CD4-positive, CD25-positive, alpha-beta regulatory T cell (primary cell): ENCODE measurements around the gene RALGAPA1. TPM values are rescaled to one million over a fixed set of nuclear protein-coding genes. Genes with fewer than 3 reads are reported as not detected.

Source experiments
- ATAC-seq, 2 donors: fragments of 150-1000 bp; cut with Tn5 transposase; one replicate each; pipeline ENCODE4 v1.10.0; 2021; ENCODE audit warnings: low read depth in 2 of 2, moderate number of reproducible peaks in 2 of 2, moderate library complexity in 1 of 2
- DNase-seq, 3 donors: peaks; one replicate each; pipeline versions ENCODE4 v3.0.0 to v3.0.0-alpha.2; 2012 to 2022; ENCODE audit warnings: mixed read lengths in 1 of 3
- H3K27ac ChIP-seq: one replicate; pipeline ENCODE4 v1.7.0; 2013; ENCODE audit warnings: mild to moderate bottlenecking, low read length; ENCODE audit not compliant: insufficient read depth, poor library complexity, severe bottlenecking
- H3K27me3 ChIP-seq: one replicate; pipeline ENCODE4 v1.7.0; 2013; ENCODE audit warnings: low read length; ENCODE audit not compliant: control insufficient read depth, insufficient read depth
- H3K36me3 ChIP-seq: one replicate; pipeline ENCODE4 v1.7.0; 2013; ENCODE audit warnings: mild to moderate bottlenecking, low read length, moderate library complexity; ENCODE audit not compliant: control insufficient read depth, insufficient read depth
- H3K4me1 ChIP-seq: 2 replicates; pipeline ENCODE4 v1.7.0; 2013; ENCODE audit warnings: mild to moderate bottlenecking, low read length; ENCODE audit not compliant: insufficient read depth, control insufficient read depth, poor library complexity, severe bottlenecking
- H3K4me3 ChIP-seq: one replicate; pipeline ENCODE4 v1.7.0; 2013; ENCODE audit warnings: low read depth, mild to moderate bottlenecking, low read length, moderate library complexity
- H3K9me3 ChIP-seq, 2 experiments: 1 replicate in 1 of 2; 2 replicates in 1 of 2; pipeline ENCODE4 v1.7.0; 2013; ENCODE audit warnings: low read length in 2 of 2, mild to moderate bottlenecking in 1 of 2, moderate library complexity in 1 of 2; ENCODE audit not compliant: control insufficient read depth in 2 of 2
- H3K27ac Mint-ChIP-seq, 3 donors: one replicate each; pipeline ENCODE4 v1.8.0; 2020 to 2022; ENCODE audit warnings: mild to moderate bottlenecking in 3 of 3, mixed read lengths in 3 of 3, moderate library complexity in 2 of 3
- H3K27me3 Mint-ChIP-seq: one replicate; pipeline ENCODE4 v1.8.0; 2022; ENCODE audit warnings: mild to moderate bottlenecking, mixed read lengths
- H3K36me3 Mint-ChIP-seq: one replicate; pipeline ENCODE4 v1.8.0; 2020; ENCODE audit warnings: mixed read lengths
- H3K4me1 Mint-ChIP-seq, 4 donors: one replicate each; pipeline ENCODE4 v1.8.0; 2020 to 2022; ENCODE audit warnings: mixed read lengths in 4 of 4, mild to moderate bottlenecking in 1 of 4
- H3K4me3 Mint-ChIP-seq, 4 donors: one replicate each; pipeline ENCODE4 v1.8.0; 2020 to 2022; ENCODE audit warnings: mild to moderate bottlenecking in 4 of 4, mixed read lengths in 4 of 4, moderate library complexity in 3 of 4
- H3K9me3 Mint-ChIP-seq, 7 donors: one replicate each; pipeline ENCODE4 v1.8.0; 2020 to 2022; ENCODE audit warnings: mixed read lengths in 7 of 7, mild to moderate bottlenecking in 3 of 7, moderate library complexity in 2 of 7
- polyA plus RNA-seq, 4 donors: library from polyadenylated mRNA; unstranded; fragments of 300-500 nt; fragmentation: Illumina TruSeq; gene quantifications; one replicate each; pipeline ENCODE4 v1.2.3, GENCODE V29; 2021
- total RNA-seq: library from RNA; stranded (reverse); gene quantifications from one replicate; pipeline ENCODE4 v1.2.3, GENCODE V29; 2022

The RALGAPA1 gene
- total and polyA plus RNA-seq, 5 donors from 2014 or later, result 14.0 to 93.6 (median 20.3) TPM

DNA sequence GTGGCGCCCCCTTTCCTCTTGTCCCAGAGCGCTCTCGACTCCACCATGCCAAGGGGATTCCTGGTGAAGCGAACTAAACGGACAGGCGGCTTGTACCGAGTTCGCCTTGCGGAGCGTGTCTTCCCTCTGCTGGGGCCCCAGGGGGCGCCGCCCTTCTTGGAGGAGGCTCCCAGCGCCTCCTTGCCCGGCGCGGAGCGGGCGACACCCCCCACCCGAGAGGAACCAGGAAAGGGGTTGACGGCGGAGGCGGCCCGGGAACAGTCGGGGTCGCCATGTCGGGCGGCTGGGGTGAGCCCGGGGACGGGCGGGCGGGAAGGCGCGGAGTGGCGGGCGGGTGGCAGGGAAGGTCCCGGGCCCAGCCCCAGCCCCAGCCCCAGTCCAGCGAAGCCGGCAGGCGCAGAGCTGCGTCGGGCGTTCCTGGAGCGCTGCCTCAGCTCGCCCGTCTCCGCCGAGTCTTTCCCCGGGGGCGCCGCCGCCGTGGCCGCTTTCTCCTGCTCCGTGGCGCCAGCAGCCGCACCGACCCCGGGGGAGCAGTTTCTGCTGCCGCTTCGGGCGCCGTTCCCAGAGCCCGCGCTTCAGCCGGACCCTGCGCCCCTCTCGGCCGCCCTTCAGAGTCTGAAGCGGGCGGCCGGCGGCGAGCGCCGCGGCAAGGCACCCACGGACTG is 274.8 kb downstream of the RALGAPA1 start:
- peaks cover 6 to 16% (median 9%) of the 10 kb centered on the region in 4 donors for H3K4me1 Mint-ChIP-seq
- no peak for ATAC-seq

DNA sequence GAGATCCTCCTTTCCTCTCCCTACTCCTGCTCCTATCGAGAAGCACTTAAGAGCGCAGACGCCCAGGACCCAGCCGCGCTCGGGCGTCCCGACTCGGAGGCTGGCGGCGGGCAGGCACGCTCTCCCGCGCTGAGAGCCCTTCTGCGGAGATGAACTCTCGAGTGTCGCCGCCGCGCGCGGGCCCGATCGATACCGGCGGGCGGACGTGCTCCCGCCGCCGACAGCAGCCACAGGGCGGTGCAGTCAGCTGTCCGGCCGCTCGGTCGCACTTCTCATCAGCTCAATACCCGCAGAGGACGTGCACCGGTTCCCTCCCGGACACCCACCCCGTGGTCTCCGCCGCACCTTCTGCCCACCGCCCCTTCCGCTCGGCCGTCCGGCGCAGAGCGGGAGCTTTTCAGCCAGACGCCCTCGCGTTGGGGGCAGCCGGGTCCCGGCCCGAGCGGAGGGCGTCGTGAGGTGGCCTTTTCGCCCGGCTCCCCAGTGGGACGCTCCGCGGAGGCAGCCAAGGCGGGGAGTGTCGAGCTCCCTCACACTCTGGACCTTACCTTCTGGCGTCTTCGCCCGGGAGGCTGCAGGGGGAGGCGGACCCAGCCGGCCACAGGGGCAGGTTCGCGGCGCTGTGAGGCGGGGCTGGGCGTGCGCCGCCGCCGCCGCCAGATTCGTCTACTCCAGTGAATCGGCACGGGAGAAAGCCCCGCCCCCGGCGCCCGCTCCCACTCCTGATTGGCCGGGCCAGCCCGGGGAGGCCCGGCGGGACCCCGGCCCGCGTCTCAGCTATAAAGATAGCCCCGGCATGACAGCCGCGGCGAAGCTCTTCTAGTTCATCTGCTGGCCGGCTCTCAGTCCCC is 275.5 kb downstream of the RALGAPA1 start, which contains the start of gene INSM2:
INSM2 (plus strand) TSS at position 808 of the 851 bp plus-strand sequence. CDS start 89 bp downstream, outside the sequence.
- peak within 1 kb of the TSS; percentile 66 for H3K4me3 ChIP-seq
- peak; percentile 48 for ATAC-seq
- Mint-ChIP-seq H3K36me3 (peaks cover 4% of the 10 kb centered on the region), H3K4me3 (peak within 1 kb of the TSS; percentile 80 to 92 (median 86)), H3K27me3 (peaks cover 62% of the 10 kb centered on the region), H3K9me3 (peaks cover 0 to 2% (median 0%) of the 10 kb centered on the region in 7 donors), H3K27ac (no peak within 1 kb of the TSS), H3K4me1 (peaks cover 6 to 16% (median 9%) of the 10 kb centered on the region in 4 donors)
- no peaks in the 10 kb centered on the region for H3K9me3 ChIP-seq
- peaks cover 30% of the 10 kb centered on the region for H3K4me1 ChIP-seq
- no peak within 1 kb of the TSS for H3K27ac ChIP-seq
- no peaks in the 10 kb centered on the region for H3K36me3 ChIP-seq
- DNase-seq, result peak; percentile 30 to 64 (median 38)
- H3K27me3 ChIP-seq, result peaks cover 47% of the 10 kb centered on the region

More for the DNA sequence above, 274.8 kb downstream of the RALGAPA1 start:
- H3K27me3 ChIP-seq, result peaks cover 40% of the 10 kb centered on the region
- H3K27ac Mint-ChIP-seq, result no peak overlapping the region
- H3K36me3 Mint-ChIP-seq, result peaks cover 4% of the 10 kb centered on the region
- H3K4me3 Mint-ChIP-seq, result peak overlapping the region; percentile 52 to 87 (median 73)
- H3K4me1 ChIP-seq, result peaks cover 30% of the 10 kb centered on the region
- H3K4me3 ChIP-seq, result no peak overlapping the region
- peaks cover 56% of the 10 kb centered on the region for H3K27me3 Mint-ChIP-seq
- DNase-seq, result peak in 1 of 3 donors; percentile 10
- no peaks in the 10 kb centered on the region for H3K9me3 ChIP-seq
- peaks cover under 1% of the 10 kb centered on the region for H3K36me3 ChIP-seq
- H3K27ac ChIP-seq, result no peak overlapping the region
- H3K9me3 Mint-ChIP-seq, result peaks cover 0 to 2% (median 0%) of the 10 kb centered on the region in 7 donors

DNA sequence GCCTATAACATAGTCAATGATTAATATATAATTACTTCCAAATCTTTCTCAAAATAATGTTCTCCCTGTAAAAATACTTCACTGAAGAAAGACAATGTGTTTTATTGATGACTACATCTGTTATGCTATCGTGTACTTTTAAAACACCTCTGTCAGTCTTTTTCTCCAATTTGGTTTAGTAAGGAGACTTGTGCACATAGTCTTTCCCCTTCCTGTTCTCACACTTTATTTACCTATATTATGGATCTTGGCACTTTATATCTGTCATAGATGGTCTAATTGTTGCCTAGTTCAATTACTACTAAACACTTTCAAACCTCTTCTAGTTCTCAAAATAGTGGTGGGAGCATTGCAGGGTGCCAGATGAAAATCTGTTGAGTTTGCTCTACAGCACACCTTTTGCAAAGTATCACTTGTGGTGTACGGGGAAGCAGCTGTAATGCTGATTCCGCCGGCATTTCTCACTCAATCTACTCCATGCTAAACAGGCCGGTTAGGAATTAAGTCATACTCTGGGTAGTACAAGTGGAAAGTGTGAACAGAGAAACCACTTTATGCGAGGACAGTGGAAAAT is 276.2 kb downstream of the RALGAPA1 start:
- H3K4me3 ChIP-seq, result peak overlapping the region; percentile 66
- Mint-ChIP-seq H3K4me1 (peaks cover 6 to 16% (median 9%) of the 10 kb centered on the region in 4 donors), H3K27ac (no peak overlapping the region), H3K9me3 (peaks cover 0 to 2% (median 0%) of the 10 kb centered on the region in 7 donors), H3K36me3 (no peaks in the 10 kb centered on the region), H3K4me3 (peak overlapping the region; percentile 44 to 80 (median 74)), H3K27me3 (peaks cover 69% of the 10 kb centered on the region)
- H3K27me3 ChIP-seq, result peaks cover 50% of the 10 kb centered on the region
- no peaks in the 10 kb centered on the region for H3K9me3 ChIP-seq
- no peak overlapping the region for H3K27ac ChIP-seq
- peak in 2 of 3 donors; percentile 7 to 11 for DNase-seq
- no peak for ATAC-seq
- peaks cover 30% of the 10 kb centered on the region for H3K4me1 ChIP-seq
- H3K36me3 ChIP-seq, result no peaks in the 10 kb centered on the region

DNA sequence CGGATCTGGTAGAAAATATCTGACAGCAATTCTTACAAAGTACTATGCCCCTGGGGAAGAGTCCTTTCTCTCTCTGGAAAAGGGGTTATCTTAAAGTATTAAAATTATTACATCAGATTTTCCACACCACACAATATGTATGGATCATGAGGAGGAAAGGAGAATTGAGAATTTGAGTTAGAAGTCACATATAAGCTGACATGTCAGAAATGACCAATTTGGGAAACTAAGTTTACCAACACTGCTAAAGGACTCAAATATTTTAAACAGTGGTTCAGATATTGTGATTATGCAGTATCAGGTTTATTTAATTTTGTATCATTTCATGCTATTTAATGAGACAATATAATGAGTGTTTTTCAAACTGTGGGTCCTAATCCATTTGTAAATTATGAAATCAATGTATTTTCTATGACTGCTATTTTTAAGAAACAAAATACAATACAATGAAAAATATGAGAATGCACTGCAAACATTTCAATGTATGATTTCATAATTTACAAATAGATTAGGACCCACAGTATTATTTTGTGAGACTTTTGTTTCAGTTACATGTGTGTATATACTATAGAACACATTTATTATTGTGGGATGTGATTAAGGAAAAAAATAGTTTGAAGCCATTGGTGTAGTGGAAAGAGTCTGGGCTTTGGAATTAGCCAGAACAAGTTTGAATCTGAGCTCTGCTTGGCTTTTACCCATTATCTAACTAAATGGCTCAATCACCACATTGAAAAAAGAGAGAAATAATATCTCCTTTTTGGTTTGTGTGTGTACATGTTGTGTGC is 276.9 kb downstream of the RALGAPA1 start:
- Mint-ChIP-seq H3K4me3 (peak overlapping the region in 2 of 4 donors; percentile 53 to 89), H3K27me3 (peaks cover 75% of the 10 kb centered on the region)
- H3K27me3 ChIP-seq, result peaks cover 50% of the 10 kb centered on the region

DNA sequence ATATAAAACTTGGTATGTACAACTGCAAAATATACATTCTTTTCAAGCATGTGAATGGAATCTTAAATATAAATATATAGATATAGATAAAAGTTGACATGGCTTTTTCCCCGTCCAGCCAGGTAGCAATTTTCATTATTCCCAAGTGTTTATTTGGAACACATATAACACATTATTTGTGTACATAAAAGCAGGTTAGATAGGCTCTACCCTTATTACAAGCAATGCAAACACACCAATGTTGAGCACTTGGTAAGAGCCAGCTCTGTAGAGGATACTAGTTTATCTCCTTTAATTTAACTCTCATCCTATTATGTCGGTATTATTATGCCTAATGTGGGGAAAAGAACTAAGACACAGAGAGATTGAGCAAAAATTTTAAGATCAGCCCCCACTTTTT is 282.1 kb downstream of the RALGAPA1 start:
- no peaks in the 10 kb centered on the region for H3K36me3 Mint-ChIP-seq
- Histone ChIP-seq H3K4me3 (no peak overlapping the region), H3K4me1 (no peaks in the 10 kb centered on the region), H3K27ac (no peak overlapping the region), H3K9me3 (no peaks in the 10 kb centered on the region), H3K27me3 (peaks cover 33% of the 10 kb centered on the region), H3K36me3 (no peaks in the 10 kb centered on the region)
- ATAC-seq (no peak), DNase-seq (no peak)
- H3K27me3 Mint-ChIP-seq, result peaks cover 66% of the 10 kb centered on the region
- peaks cover 0 to 5% (median 0%) of the 10 kb centered on the region in 7 donors for H3K9me3 Mint-ChIP-seq
- H3K4me3 Mint-ChIP-seq, result no peak overlapping the region
- no peaks in the 10 kb centered on the region for H3K4me1 Mint-ChIP-seq
- no peak overlapping the region for H3K27ac Mint-ChIP-seq

More for the DNA sequence above, 276.9 kb downstream of the RALGAPA1 start:
- peaks cover 30% of the 10 kb centered on the region for H3K4me1 ChIP-seq
- Mint-ChIP-seq H3K27ac (no peak overlapping the region), H3K36me3 (no peaks in the 10 kb centered on the region), H3K9me3 (peaks cover 0 to 2% (median 0%) of the 10 kb centered on the region in 7 donors), H3K4me1 (peaks cover 6 to 16% (median 9%) of the 10 kb centered on the region in 4 donors)
- no peak overlapping the region for H3K27ac ChIP-seq
- DNase-seq (no peak), ATAC-seq (no peak)
- H3K4me3 ChIP-seq, result no peak overlapping the region
- no peaks in the 10 kb centered on the region for H3K36me3 ChIP-seq
- no peaks in the 10 kb centered on the region for H3K9me3 ChIP-seq

DNA sequence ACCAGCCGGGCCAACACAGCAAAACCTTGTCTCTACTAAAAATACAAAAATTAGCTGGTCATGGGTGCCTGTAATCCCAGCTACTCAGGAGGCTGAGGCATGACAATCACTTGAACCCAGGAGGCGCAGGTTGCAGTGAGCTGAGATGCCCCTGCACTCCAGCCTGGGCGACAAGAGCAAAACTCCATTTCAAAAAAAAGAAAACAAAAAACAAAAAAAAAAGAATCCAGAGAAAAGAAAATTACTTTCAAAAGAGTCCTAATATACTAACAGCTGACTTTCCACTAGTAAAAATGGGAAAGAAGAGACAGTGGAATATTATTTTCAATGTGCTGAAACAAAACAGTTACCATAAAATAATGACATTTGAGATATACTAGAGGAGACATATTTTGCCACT is 283.4 kb downstream of the RALGAPA1 start:
- no peak overlapping the region for H3K4me3 ChIP-seq
- H3K27me3 ChIP-seq, result peaks cover 25% of the 10 kb centered on the region
- Mint-ChIP-seq H3K36me3 (no peaks in the 10 kb centered on the region), H3K4me3 (no peak overlapping the region), H3K27me3 (peaks cover 57% of the 10 kb centered on the region), H3K9me3 (peaks cover 0 to 5% (median 0%) of the 10 kb centered on the region in 7 donors), H3K27ac (no peak overlapping the region), H3K4me1 (no peaks in the 10 kb centered on the region)
- no peak overlapping the region for H3K27ac ChIP-seq
- no peak for ATAC-seq
- H3K9me3 ChIP-seq, result no peaks in the 10 kb centered on the region
- H3K36me3 ChIP-seq, result no peaks in the 10 kb centered on the region
- H3K4me1 ChIP-seq, result no peaks in the 10 kb centered on the region
- DNase-seq, result no peak

DNA sequence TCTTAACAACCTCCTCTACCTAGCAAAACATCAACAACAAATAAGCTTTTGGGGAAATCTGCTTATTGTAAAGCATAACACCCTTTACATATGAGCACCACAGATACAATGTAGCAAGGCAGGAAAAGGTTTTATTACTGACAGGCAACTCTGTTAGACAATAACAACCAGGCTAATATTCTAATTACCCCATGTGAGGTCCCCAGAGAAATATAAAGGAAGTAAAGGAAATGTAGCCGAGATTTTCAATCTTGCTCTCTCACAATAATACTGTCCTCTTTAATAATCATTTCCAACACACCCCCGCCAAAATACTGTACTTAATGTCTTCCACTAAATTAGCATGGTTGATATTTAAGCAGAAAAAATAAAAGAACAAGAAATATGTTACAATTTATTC is 289.1 kb downstream of the RALGAPA1 start:
- Mint-ChIP-seq H3K4me1 (no peaks in the 10 kb centered on the region), H3K27ac (no peak overlapping the region), H3K4me3 (no peak overlapping the region), H3K36me3 (no peaks in the 10 kb centered on the region), H3K27me3 (peaks cover 47% of the 10 kb centered on the region), H3K9me3 (peaks cover 0 to 2% (median 0%) of the 10 kb centered on the region in 7 donors)
- DNase-seq (no peak), ATAC-seq (no peak)
- no peaks in the 10 kb centered on the region for H3K4me1 ChIP-seq
- no peaks in the 10 kb centered on the region for H3K36me3 ChIP-seq
- no peak overlapping the region for H3K4me3 ChIP-seq
- peaks cover 7% of the 10 kb centered on the region for H3K27me3 ChIP-seq
- H3K9me3 ChIP-seq, result no peaks in the 10 kb centered on the region
- no peak overlapping the region for H3K27ac ChIP-seq
